IMR-90 (cell line): Measurements from ENCODE around the gene CES2.

ENCODE experiments used
- CEBPB ChIP-seq: IDR thresholded peaks from 2 replicates; pipeline ENCODE4 v1.6.1; 2012; ENCODE audit warnings: low read depth, low read length, improper control_type of control experiment
- CHD1 ChIP-seq: IDR thresholded peaks from 2 replicates; pipeline ENCODE4 v1.6.1; 2012; ENCODE audit warnings: low read depth, low read length, improper control_type of control experiment
- MAZ ChIP-seq: IDR thresholded peaks from 2 replicates; pipeline ENCODE4 v1.6.1; 2012; ENCODE audit warnings: low read depth, mild to moderate bottlenecking, low read length, improper control_type of control experiment, moderate library complexity, borderline replicate concordance
- POLR2A ChIP-seq: IDR thresholded peaks from 2 replicates; pipeline ENCODE4 v1.6.1; 2012; ENCODE audit warnings: mild to moderate bottlenecking, low read depth, low read length
- RAD21 ChIP-seq: IDR thresholded peaks from 2 replicates; pipeline ENCODE4 v1.6.1; 2012; ENCODE audit warnings: low read length, improper control_type of control experiment
- SMC3 ChIP-seq: fragments of 150-350 bp; IDR thresholded peaks from 2 replicates; pipeline ENCODE4 v1.6.1; 2016; ENCODE audit warnings: low read depth, mild to moderate bottlenecking, antibody characterized with exemption, low read length, moderate library complexity
- TF ChIP-seq, protein P1 (sequence below): conservative IDR thresholded peaks from 2 replicates; pipeline ENCODE4 v1.5.1; 2012; ENCODE audit warnings: mild to moderate bottlenecking, low read depth, low read length, improper control_type of control experiment

- TF ChIP-seq MAZ (no peak), SMC3 (no peak), POLR2A (no peak), RAD21 (no peak), CHD1 (no peak), CEBPB (peak; percentile 99)
- TF ChIP-seq, protein P1, sequence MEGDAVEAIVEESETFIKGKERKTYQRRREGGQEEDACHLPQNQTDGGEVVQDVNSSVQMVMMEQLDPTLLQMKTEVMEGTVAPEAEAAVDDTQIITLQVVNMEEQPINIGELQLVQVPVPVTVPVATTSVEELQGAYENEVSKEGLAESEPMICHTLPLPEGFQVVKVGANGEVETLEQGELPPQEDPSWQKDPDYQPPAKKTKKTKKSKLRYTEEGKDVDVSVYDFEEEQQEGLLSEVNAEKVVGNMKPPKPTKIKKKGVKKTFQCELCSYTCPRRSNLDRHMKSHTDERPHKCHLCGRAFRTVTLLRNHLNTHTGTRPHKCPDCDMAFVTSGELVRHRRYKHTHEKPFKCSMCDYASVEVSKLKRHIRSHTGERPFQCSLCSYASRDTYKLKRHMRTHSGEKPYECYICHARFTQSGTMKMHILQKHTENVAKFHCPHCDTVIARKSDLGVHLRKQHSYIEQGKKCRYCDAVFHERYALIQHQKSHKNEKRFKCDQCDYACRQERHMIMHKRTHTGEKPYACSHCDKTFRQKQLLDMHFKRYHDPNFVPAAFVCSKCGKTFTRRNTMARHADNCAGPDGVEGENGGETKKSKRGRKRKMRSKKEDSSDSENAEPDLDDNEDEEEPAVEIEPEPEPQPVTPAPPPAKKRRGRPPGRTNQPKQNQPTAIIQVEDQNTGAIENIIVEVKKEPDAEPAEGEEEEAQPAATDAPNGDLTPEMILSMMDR = no peak
These were observed 35.9 kb upstream of the CES2 start for GRCh38 chr16:66899310-66899944.
